ENCODE measurements around the gene CENPX.

DNA sequence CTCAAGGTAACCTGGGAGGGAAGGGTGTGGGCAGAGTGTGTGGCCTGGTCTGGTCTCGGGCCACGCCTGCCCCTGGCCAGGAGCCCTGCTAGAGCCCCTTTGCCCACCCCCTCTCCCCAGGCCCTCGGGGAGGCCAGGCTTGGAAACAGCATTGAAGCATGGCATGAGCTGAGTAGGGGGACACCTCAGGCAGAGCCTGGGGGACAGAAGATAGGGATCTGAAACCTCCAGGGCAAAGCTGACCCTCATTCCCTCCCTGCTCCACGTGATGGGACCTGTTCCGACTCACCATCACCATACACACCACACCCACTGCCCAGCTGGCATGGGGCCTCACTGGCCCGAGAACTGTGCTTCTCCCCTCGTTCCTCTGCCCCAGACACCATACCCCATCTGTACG is 26.4 kb upstream of the CENPX start:
- no peak for TF ChIP-seq ZFP3 (CRISPR knock-in tag; IDR thresholded peaks at IDR 0.05)
- TF ChIP-seq BACH2 (CRISPR knock-in tag; IDR thresholded peaks at IDR 0.05; ENCODE audit: borderline replicate concordance) = no peak
- no peak for TF ChIP-seq RARB (CRISPR knock-in tag; IDR thresholded peaks at IDR 0.05)
- TF ChIP-seq ISL1 (CRISPR knock-in tag; IDR thresholded peaks at IDR 0.05) = no peak
- TF ChIP-seq ZNF8 (CRISPR knock-in tag; IDR thresholded peaks at IDR 0.05) = no peak
- no peak for TF ChIP-seq SNAI2 (CRISPR knock-in tag; IDR thresholded peaks at IDR 0.05)
- no peak for TF ChIP-seq ARNTL (CRISPR knock-in tag; IDR thresholded peaks at IDR 0.05; ENCODE audit: borderline replicate concordance, low read depth)
- TF ChIP-seq, protein P1, sequence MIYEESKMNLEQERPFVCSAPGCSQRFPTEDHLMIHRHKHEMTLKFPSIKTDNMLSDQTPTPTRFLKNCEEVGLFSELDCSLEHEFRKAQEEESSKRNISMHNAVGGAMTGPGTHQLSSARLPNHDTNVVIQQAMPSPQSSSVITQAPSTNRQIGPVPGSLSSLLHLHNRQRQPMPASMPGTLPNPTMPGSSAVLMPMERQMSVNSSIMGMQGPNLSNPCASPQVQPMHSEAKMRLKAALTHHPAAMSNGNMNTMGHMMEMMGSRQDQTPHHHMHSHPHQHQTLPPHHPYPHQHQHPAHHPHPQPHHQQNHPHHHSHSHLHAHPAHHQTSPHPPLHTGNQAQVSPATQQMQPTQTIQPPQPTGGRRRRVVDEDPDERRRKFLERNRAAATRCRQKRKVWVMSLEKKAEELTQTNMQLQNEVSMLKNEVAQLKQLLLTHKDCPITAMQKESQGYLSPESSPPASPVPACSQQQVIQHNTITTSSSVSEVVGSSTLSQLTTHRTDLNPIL (CRISPR knock-in tag; IDR thresholded peaks at IDR 0.05; ENCODE audit: low read depth) = no peak
- TF ChIP-seq ZNF565 (CRISPR knock-in tag; conservative IDR thresholded peaks at IDR 0.05; ENCODE audit: low read depth) = no peak
- no peak for TF ChIP-seq OSR1 (CRISPR knock-in tag; IDR thresholded peaks at IDR 0.05)
- no peak for TF ChIP-seq PPARA (CRISPR knock-in tag; IDR thresholded peaks at IDR 0.05; ENCODE audit: borderline replicate concordance)
- TF ChIP-seq TCF4 (CRISPR knock-in tag; IDR thresholded peaks at IDR 0.05; ENCODE audit: borderline replicate concordance) = no peak
- TF ChIP-seq CSDC2 (CRISPR knock-in tag; IDR thresholded peaks at IDR 0.05) = no peak
